Cardiac muscle cell (in vitro differentiated cells and primary cell): ENCODE data around the gene DKC1. TPM values are rescaled to one million over a fixed set of nuclear protein-coding genes. Genes with fewer than 3 reads are reported as not detected.
"Not testable (repeated sequence)": the region's sequence is repeated elsewhere in the genome, so short reads cannot be mapped to it uniquely, and the experiment has no call there.

Experiments
- DNase-seq, 2 donors: peaks; one replicate each; pipeline versions ENCODE4 v3.0.0 to v3.0.0-alpha.2; 2010 to 2017; ENCODE audit warnings: low read depth in 1 of 2, low spot score in 1 of 2
- H3K27ac ChIP-seq: fragments of 200-600 bp; sonication (generic); 2 replicates; pipeline ENCODE4 v1.5.1; 2016
- H3K27me3 ChIP-seq: fragments of 200-600 bp; sonication (generic); 2 replicates; pipeline ENCODE4 v1.6.0; 2016; ENCODE audit warnings: control low read depth
- H3K36me3 ChIP-seq: fragments of 200-600 bp; sonication (generic); 2 replicates; pipeline ENCODE4 v1.5.1; 2016; ENCODE audit warnings: control low read depth
- H3K4me1 ChIP-seq: fragments of 200-600 bp; sonication (generic); 2 replicates; pipeline ENCODE4 v1.8.1; 2017; ENCODE audit warnings: low read depth, mild to moderate bottlenecking, mixed run types
- H3K4me3 ChIP-seq: fragments of 200-600 bp; sonication (generic); 2 replicates; pipeline ENCODE4 v1.5.1; 2016; ENCODE audit warnings: mild to moderate bottlenecking
- H3K9me3 ChIP-seq: fragments of 200-600 bp; sonication (generic); 2 replicates; pipeline ENCODE4 v1.5.1; 2017; ENCODE audit warnings: low read depth, mild to moderate bottlenecking, control low read depth
- polyA plus RNA-seq: library from polyadenylated mRNA; unstranded; fragments of >200 nt; fragmentation: Nextera tagmentation; extraction: Ambion mirVana; gene quantifications from 2 replicates; pipeline ENCODE4 v1.2.1, GENCODE V29; 2016
- total RNA-seq: library from RNA; depleted of rRNA; stranded (reverse); fragments of >200 nt; gene quantifications from 2 replicates; pipeline ENCODE4 v1.2.3, GENCODE V29; 2016
- TF ChIP-seq, protein P1 (sequence below): IDR thresholded peaks from 2 replicates; pipeline ENCODE4 v1.5.1; 2012; ENCODE audit warnings: low read depth, mild to moderate bottlenecking, low read length

The DKC1 gene
- total and polyA plus RNA-seq, 2 experiments from 2014 or later: 22.8 to 30.9 TPM

DNA sequence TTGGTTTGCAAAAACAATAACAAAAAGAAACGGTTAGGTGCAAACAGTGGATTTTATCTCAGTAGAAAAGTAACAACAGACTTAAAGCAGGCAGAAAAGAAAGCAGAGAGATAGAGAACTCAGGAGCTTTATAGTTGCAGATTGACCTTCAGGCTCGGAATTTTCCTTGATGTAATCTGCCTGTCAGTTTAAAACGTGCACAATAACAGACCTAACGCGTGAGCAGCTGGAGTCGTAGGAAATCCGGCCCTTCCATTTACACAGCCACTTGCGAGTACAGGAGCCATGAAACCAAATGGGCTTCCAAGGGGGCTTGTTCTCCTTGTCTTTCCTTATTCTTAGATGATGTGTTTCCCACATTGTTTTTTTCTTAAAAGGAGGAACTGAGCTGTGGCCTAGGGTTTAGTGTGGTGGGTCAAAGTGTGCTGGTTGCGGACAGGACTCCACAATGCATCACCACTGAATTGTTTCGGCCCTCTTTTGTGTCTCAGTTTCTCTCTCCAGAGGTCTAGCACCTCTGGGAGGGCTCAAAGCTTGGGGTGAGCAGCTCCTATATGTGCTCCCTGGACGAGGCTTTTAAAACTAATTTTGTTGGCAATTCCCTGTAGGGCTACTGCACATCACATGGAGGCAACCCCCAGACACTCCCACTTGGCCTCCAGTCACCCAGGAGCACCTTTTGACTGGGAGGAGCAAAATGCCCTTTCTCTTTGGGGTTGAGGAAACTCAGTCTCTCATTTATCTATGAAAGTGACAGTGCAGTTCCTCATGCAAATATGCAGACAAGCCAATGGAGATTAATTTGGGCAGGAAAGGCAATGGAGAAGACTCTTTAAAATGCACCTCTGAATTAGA, 56.5 kb downstream of the DKC1 start:
- Histone ChIP-seq H3K36me3 (no peaks in the 10 kb centered on the region), H3K4me1 (no peaks in the 10 kb centered on the region), H3K4me3 (no peak overlapping the region), H3K27me3 (no peaks in the 10 kb centered on the region), H3K27ac (no peak overlapping the region), H3K9me3 (peaks cover 3% of the 10 kb centered on the region)
- TF ChIP-seq, protein P1, sequence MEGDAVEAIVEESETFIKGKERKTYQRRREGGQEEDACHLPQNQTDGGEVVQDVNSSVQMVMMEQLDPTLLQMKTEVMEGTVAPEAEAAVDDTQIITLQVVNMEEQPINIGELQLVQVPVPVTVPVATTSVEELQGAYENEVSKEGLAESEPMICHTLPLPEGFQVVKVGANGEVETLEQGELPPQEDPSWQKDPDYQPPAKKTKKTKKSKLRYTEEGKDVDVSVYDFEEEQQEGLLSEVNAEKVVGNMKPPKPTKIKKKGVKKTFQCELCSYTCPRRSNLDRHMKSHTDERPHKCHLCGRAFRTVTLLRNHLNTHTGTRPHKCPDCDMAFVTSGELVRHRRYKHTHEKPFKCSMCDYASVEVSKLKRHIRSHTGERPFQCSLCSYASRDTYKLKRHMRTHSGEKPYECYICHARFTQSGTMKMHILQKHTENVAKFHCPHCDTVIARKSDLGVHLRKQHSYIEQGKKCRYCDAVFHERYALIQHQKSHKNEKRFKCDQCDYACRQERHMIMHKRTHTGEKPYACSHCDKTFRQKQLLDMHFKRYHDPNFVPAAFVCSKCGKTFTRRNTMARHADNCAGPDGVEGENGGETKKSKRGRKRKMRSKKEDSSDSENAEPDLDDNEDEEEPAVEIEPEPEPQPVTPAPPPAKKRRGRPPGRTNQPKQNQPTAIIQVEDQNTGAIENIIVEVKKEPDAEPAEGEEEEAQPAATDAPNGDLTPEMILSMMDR: no peak
- DNase-seq: peak in 1 of 2 donors; percentile 6

DNA sequence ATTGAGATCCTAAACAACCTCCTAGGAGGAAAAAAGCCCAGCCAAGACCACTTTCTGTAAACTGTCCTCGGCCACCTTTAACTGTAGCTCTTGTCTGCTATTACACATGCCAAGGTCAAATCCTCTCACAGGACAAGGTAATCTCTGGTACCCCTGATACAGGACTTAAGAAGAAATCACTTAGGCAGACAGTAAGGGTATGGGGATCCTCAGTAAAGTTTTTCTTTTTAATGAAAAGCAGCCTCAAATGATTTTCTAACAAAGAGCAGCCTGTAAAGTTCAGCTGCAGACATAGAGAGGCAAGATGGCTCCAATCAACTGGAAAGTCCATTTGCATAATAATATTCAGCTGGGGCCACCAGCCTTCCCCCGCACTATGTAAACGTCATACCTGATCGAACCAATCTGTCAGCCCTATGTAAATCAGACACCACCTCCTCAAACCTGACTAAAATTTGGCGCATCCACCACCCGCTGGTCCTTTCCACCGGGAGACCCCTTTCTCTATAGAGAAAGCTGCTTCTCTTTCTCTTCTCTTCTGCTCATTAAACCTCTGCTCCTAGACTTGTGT, 57.2 kb downstream of the DKC1 start:
- no peak for DNase-seq
- Histone ChIP-seq H3K4me3 (no peak overlapping the region), H3K27me3 (no peaks in the 10 kb centered on the region), H3K9me3 (peaks cover 3% of the 10 kb centered on the region), H3K36me3 (no peaks in the 10 kb centered on the region), H3K27ac (no peak overlapping the region), H3K4me1 (no peaks in the 10 kb centered on the region)
- TF ChIP-seq, protein P1: no peak

DNA sequence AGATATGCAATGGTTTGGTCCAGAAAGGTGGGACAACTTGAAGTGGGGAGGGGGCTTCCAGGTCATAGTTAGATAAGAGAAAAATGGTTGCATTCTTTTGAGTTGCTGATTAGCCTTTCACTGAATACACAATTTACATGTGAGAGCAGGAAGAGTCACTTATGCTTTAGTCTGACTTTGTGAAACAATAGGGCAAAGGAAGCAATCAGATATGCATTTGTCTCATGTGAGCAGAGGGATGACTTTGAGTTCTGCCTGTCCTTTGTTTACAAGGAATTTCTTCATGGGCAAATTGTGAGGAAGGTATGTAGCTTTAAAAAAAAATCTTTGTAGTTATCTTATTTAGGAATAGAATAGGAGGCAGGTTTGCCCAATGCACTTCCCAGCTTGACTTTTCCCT, 58.9 kb downstream of the DKC1 start:
- no peak overlapping the region for H3K4me3 ChIP-seq
- H3K27me3 ChIP-seq: no peaks in the 10 kb centered on the region
- DNase-seq: no peak
- no peaks in the 10 kb centered on the region for H3K4me1 ChIP-seq
- TF ChIP-seq, protein P1: no peak
- peaks cover 3% of the 10 kb centered on the region for H3K9me3 ChIP-seq
- no peaks in the 10 kb centered on the region for H3K36me3 ChIP-seq
- H3K27ac ChIP-seq: no peak overlapping the region

DNA sequence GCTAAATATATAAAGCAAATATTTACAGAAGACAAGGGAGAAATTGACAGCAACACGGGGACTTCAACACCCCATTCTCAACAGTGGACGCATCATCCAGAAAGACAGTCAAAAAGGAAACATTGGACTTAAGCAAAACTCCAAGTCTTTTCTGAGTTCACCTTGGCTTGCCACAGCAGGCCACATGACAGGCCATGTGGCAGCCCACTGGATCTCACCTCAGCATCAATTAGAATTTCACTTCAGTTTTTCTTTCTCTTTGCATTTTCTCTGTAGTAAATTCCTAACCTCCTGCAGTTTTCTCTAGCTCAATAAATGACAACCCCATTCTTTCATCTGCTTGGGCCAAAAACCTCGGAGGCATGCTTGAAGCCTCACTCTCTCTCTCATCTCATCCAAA, 59.4 kb downstream of the DKC1 start:
- no peak for DNase-seq
- no peak overlapping the region for H3K4me3 ChIP-seq
- TF ChIP-seq, protein P1: no peak
- H3K36me3 ChIP-seq: no peaks in the 10 kb centered on the region
- peaks cover 3% of the 10 kb centered on the region for H3K9me3 ChIP-seq
- no peaks in the 10 kb centered on the region for H3K4me1 ChIP-seq
- no peak overlapping the region for H3K27ac ChIP-seq
- H3K27me3 ChIP-seq: no peaks in the 10 kb centered on the region

DNA sequence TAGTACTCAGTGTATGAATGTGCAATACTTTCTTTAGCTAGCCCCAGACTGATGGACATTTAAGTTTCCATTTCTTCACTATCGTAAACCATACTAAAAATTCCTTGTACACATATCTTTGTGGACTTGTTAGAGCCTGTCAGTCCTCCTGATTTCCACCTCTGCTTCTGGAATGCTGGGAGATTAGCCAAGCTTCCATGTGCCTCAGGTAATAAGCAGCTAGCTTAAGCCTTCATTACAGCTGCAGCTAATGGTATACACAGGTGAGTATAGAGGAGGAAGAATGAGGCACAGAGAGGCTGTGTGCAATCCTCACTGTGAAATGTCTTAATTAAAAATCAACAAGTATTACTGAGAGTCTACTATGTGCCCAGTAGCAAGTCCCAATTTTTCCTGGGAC, 62.0 kb downstream of the DKC1 start:
- H3K4me1 ChIP-seq: no peaks in the 10 kb centered on the region
- TF ChIP-seq, protein P1: no peak
- no peaks in the 10 kb centered on the region for H3K36me3 ChIP-seq
- no peak overlapping the region for H3K4me3 ChIP-seq
- H3K27me3 ChIP-seq: no peaks in the 10 kb centered on the region
- no peak overlapping the region for H3K27ac ChIP-seq
- H3K9me3 ChIP-seq: peaks cover 3% of the 10 kb centered on the region
- DNase-seq: no peak

DNA sequence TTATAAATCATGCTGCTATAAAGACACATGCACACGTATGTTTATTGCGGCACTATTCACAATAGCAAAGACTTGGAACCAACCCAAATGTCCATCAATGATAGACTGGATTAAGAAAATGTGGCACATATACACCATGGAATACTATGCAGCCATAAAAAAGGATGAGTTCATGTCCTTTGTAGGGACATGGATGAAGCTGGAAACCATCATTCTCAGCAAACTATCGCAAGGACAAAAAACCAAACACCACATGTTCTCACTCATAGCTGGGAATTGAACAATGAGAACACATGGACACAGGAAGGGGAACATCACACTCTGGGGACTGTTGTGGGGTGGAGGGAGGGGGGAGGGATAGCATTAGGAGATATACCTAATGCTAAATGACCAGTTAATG, 62.9 kb downstream of the DKC1 start:
- not testable (repeated sequence) for H3K36me3 ChIP-seq, H3K9me3 ChIP-seq, DNase-seq

More for the DNA sequence above, 62.9 kb downstream of the DKC1 start:
- H3K27ac ChIP-seq, H3K4me3 ChIP-seq, H3K27me3 ChIP-seq, H3K4me1 ChIP-seq: not testable (repeated sequence)
